ENCODE measurements around the gene NAT16. TPM values are rescaled to one million over a fixed set of nuclear protein-coding genes. Genes with fewer than 3 reads are reported as not detected.
A peak's percentile ranks its signal among the peaks of the same experiment; 100 is the strongest.

The NAT16 gene
- 0.28 TPM in 1 of 2 replicates, not detected in the other for total RNA-seq (ENCODE audit: low replicate concordance)

GRCh38 chr7:101180130-101180755 lies at the start of gene NAT16:
TSS of gene NAT16 (minus strand) at chr7:101180293. CDS start at chr7:101174807, 5,486 bp downstream.
- H2AFZ ChIP-seq (replicated peaks), result peak within 1 kb of the TSS; percentile 85
- H3F3A ChIP-seq (ENCODE audit: low read depth), result peaks cover 30% of the 10 kb centered on the region
- H3K9ac ChIP-seq, result no peak within 1 kb of the TSS
- H3K79me2 ChIP-seq (ENCODE audit: low read depth), result no peaks in the 10 kb centered on the region
- H4K20me1 ChIP-seq (ENCODE audit: low read depth), result peaks cover 3% of the 10 kb centered on the region
- Mint-ChIP-seq H3K4me3 (peak within 1 kb of the TSS; percentile 87), H3K36me3 (no peaks in the 10 kb centered on the region), H3K9me3 (peaks cover 5% of the 10 kb centered on the region), H3K4me1 (peaks cover 14% of the 10 kb centered on the region), H3K27ac (no peak within 1 kb of the TSS), H3K27me3 (ENCODE audit: insufficient read depth, low read depth) (peaks cover 54% of the 10 kb centered on the region)
- TF ChIP-seq CTCF (IDR thresholded peaks at IDR 0.05) (no peak), EZH2 (IDR thresholded peaks at IDR 0.05) (peak; percentile 90), EZH2phosphoT487 (IDR thresholded peaks at IDR 0.05) (peak; percentile 89)
- peak within 1 kb of the TSS; percentile 98 for H3K4me2 ChIP-seq
- H3K36me3 ChIP-seq, result no peaks in the 10 kb centered on the region
- no peaks in the 10 kb centered on the region for H3K9me3 ChIP-seq (ENCODE audit: low read depth)
- peak; percentile 46 for DNase-seq (ENCODE audit: low spot score)
- H3K27me3 ChIP-seq, result peaks cover 70% of the 10 kb centered on the region
- no peak within 1 kb of the TSS for H3K27ac ChIP-seq
- H3K4me1 ChIP-seq, result peaks cover 11% of the 10 kb centered on the region
- H3K4me3 ChIP-seq, result peak within 1 kb of the TSS; percentile 70

- H2AFZ ChIP-seq (replicated peaks), result no peak overlapping the region
- Mint-ChIP-seq H3K4me3 (no peak overlapping the region), H3K27ac (no peak overlapping the region), H3K27me3 (ENCODE audit: insufficient read depth, low read depth) (peaks cover 6% of the 10 kb centered on the region), H3K4me1 (peaks cover 2% of the 10 kb centered on the region), H3K36me3 (peaks cover 14% of the 10 kb centered on the region), H3K9me3 (no peaks in the 10 kb centered on the region)
- no peak for DNase-seq (ENCODE audit: low spot score)
- H4K20me1 ChIP-seq (ENCODE audit: low read depth), result peaks cover 4% of the 10 kb centered on the region
- no peaks in the 10 kb centered on the region for H3K4me1 ChIP-seq
- no peak overlapping the region for H3K4me3 ChIP-seq
- H3K9me3 ChIP-seq (ENCODE audit: low read depth), result no peaks in the 10 kb centered on the region
- no peak overlapping the region for H3K27ac ChIP-seq
- peaks cover 3% of the 10 kb centered on the region for H3F3A ChIP-seq (ENCODE audit: low read depth)
- no peak for TF ChIP-seq EZH2phosphoT487 (IDR thresholded peaks at IDR 0.05)
- TF ChIP-seq CTCF (IDR thresholded peaks at IDR 0.05), result no peak
- no peak for TF ChIP-seq EZH2 (IDR thresholded peaks at IDR 0.05)
- H3K79me2 ChIP-seq (ENCODE audit: low read depth), result peaks cover under 1% of the 10 kb centered on the region
- no peaks in the 10 kb centered on the region for H3K36me3 ChIP-seq
- no peaks in the 10 kb centered on the region for H3K27me3 ChIP-seq
- H3K9ac ChIP-seq, result no peak overlapping the region
- no peak overlapping the region for H3K4me2 ChIP-seq
Measured at GRCh38 chr7:101226721-101227120, 46.6 kb upstream of the NAT16 start.

GRCh38 chr7:101225650-101226049 lies 45.6 kb upstream of the NAT16 start:
- no peak for DNase-seq (ENCODE audit: low spot score)
- Mint-ChIP-seq H3K4me3 (no peak overlapping the region), H3K36me3 (peaks cover 14% of the 10 kb centered on the region), H3K27ac (no peak overlapping the region), H3K9me3 (no peaks in the 10 kb centered on the region), H3K4me1 (peaks cover 2% of the 10 kb centered on the region), H3K27me3 (ENCODE audit: insufficient read depth, low read depth) (peaks cover 11% of the 10 kb centered on the region)
- Histone ChIP-seq H3K4me1 (no peaks in the 10 kb centered on the region), H3K4me2 (no peak overlapping the region), H2AFZ (replicated peaks) (no peak overlapping the region), H3K27me3 (no peaks in the 10 kb centered on the region), H3F3A (ENCODE audit: low read depth) (no peaks in the 10 kb centered on the region), H3K79me2 (ENCODE audit: low read depth) (peaks cover 9% of the 10 kb centered on the region), H3K27ac (no peak overlapping the region), H3K9ac (no peak overlapping the region), H3K9me3 (ENCODE audit: low read depth) (no peaks in the 10 kb centered on the region), H3K36me3 (no peaks in the 10 kb centered on the region), H3K4me3 (no peak overlapping the region), H4K20me1 (ENCODE audit: low read depth) (peaks cover 4% of the 10 kb centered on the region)
- TF ChIP-seq EZH2phosphoT487 (IDR thresholded peaks at IDR 0.05), result no peak
- TF ChIP-seq EZH2 (IDR thresholded peaks at IDR 0.05), result no peak
- no peak for TF ChIP-seq CTCF (IDR thresholded peaks at IDR 0.05)

All from neural progenitor cell (in vitro differentiated cells).